NCI-H446 (cell line): ENCODE data around the gene TLR9.

ENCODE experiments used
- DNase-seq, 2 experiments: peaks; one replicate each; lab custom pipeline; 2025; lab: John Stamatoyannopoulos, UW

TLR9 gene

DNA sequence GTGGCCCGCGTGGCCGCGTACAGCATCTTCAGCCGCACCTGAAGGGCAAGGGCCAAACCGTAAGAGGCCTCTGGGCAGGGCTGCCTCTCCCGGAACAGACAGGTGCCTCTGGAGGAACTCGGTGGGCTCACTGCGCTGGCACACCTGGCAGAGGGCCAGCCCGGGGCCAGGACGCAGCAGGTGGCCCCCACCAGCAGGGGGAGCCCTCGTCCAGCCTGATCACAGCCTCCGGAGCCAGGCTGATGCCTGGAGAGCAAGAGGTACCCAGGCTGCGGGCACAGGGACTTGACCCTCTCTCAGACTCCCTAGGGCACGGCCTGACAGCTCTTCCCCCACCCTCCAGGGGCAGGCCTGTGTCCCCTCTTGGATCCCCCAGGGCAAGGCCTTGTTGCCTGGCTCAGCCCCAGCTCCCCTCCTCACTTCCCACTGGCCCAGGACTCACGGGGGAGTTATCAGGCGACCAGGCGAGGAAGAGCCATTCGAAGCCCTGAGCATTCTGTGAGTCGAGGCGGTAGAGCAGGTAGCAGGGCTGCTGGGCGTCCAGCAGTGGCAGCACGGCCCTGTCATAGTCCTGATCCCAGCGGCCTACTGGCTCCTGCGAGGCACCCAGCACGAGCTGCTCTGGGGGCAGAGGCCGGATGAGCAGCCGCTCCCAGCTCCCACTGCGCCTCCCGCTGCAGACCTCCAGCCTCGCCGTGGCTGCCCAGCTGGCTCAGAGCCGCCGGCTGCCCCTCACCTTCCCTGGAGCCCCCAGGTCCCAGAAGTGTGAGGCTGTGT, 6.2 kb upstream of the TLR9 start:
- peak in 1 of 2 experiments; percentile 43 for DNase-seq

GRCh38 chr3:52230889-52231499, 5.5 kb upstream of the TLR9 start:
- DNase-seq = no peak

GRCh38 chr3:52230461-52230860, 5.0 kb upstream of the TLR9 start:
- no peak for DNase-seq

DNA sequence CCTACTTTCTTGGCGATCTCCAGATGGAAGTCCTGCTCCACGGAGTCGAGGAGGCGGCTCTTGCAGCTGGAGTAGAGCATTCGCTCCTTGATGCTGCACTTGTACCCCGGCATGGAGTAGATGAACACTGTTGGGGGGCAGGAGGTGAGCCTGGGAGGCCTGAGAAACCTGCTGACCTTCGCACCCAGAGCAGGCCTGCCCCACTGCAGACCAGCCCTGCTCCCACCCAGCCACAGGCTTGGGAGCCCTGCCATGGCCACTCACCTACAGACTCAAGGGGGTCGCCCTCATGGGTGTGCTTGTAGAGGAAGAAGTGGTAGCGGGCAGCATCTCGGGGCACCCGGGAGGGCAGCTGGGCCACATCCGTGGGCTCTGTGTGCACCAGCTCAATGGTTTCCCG, 4.2 kb upstream of the TLR9 start:
- DNase-seq = no peak

- DNase-seq = no peak
These were observed 3.4 kb upstream of the TLR9 start for GRCh38 chr3:52228751-52229291.

DNA sequence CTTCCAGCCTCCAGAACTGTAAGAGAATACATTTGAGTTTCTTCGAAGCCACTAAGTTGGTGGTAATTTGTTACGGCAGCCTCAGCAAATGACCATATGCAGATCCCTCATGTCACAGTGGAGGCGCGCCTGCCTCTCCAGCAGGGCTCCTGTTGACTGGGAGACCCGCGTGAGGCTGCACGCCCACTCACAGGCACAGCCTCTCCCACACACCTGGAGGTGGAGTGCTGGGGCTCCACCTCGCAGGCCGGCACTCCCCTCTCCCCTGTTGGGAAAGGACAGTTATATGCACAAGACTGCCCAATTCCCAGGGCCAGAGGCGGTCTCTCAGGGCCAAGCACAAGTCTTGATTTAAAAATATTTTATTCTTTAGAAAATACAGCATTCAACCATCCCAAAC, 2.8 kb upstream of the TLR9 start:
- no peak for DNase-seq

DNA sequence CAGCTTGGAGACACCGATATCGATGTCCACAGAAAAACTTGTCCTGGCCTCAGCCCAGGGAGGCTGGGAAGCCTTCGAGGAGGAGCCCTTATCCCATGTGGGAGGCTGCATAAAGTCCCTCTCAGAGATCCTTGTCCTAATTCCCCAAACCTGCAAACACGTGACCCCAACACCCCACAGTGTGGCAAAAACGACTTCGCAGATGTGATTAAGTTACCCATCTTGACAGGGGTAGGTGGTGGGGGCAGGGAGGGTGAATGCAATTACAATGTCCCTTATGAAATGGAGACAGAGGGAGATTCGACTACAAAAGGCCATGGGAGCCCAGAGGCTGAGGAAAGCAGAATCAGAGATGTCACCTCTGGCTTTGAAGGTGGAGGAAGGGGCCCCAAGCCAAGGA, 2.3 kb upstream of the TLR9 start:
- DNase-seq = no peak

DNA sequence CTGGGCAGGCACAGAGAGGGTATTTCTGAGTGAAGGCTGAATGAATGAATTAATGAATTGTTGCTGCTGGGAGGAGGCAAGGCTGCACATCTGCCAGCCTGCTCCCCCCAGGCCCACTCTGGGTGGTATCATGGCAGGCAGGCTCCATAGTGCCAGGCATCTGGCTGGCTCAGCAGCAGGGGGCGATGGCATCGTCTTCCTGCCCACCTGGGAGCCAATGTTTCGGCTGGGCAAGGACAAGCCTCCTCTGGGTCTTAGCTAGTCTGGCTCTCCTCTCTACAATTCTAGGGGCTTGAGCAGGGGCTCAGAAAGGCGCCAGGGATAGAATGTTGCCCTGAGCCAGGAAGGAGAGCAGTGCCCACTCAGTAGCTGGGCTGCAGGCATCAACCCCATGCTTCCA, 1.7 kb upstream of the TLR9 start:
- DNase-seq = no peak

DNA sequence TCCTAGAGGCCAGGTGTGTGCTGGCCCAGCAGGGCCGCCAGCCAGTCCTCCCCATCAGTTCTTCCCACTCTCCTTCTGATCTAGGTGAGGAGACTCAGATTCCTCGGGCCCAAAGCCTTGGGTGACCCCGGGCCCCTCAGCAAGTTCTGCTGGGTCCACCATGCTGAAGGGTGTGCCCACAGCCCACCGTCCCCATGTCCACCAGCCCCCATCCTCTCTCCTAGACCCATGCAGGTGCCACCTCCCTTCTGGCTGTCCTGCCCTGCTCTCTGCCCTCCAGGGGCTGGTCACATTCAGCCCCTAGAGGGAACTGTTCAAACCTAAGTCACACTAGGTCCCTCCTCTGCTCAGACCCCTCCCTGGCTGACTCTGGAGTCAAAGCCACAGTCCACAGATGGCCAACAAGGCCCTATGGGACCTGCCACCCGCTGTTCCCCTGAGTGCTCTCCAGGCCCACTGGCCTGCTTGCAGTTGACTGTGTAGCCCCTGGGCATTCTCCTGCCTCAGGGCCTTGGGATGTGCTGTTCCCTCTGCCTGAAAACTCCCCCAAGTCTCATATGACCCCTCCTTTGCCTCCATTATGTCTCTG, 878 bp upstream of the TLR9 start:
- no peak for DNase-seq

- no peak for DNase-seq
These were observed 1.7 kb downstream of the TLR9 start for GRCh38 chr3:52223449-52224408.

GRCh38 chr3:52222319-52223221, 2.9 kb downstream of the TLR9 start:
- no peak for DNase-seq

GRCh38 chr3:52221563-52222318, 3.7 kb downstream of the TLR9 start:
- DNase-seq = no peak

- no peak for DNase-seq
These were observed 4.3 kb downstream of the TLR9 start for GRCh38 chr3:52221141-52221562.

- peak; percentile 25 to 73 for DNase-seq
These were observed 4.9 kb downstream of the TLR9 start for GRCh38 chr3:52220380-52221026.

DNA sequence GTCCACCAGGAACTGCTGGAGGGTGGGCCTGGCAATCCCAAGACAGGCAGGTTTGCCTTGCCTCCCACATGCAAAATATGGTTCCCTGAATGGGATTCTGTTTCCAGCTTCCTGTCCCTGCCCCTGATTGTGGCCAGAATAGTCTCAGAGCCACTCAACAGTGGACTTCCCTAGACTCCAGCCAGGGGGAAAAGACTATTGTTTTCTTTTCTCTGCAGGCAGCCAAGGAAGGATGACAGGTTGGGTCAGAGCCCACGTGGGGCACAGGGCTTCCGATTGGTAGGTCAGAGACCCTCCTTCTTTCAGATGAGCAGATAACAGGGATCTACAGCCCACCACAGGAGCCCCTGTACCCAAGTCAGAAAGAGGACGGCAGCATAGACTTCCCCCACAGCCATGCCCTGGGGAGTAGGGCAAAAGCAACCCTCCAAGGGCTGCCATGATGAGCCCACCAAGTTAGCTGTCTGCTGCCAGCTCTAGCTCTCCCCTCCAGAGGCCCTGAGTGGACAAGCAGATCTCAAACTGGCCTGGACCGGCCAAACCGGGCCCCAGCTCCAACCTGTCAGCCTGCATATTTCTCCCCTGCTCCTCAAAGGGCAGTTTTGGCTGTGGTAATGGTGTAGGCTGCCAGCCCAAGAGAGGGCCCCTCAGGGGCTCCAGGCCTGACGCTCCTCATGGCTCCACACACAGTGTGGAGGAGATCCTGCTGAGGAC, 6.4 kb downstream of the TLR9 start:
- DNase-seq = no peak

DNA sequence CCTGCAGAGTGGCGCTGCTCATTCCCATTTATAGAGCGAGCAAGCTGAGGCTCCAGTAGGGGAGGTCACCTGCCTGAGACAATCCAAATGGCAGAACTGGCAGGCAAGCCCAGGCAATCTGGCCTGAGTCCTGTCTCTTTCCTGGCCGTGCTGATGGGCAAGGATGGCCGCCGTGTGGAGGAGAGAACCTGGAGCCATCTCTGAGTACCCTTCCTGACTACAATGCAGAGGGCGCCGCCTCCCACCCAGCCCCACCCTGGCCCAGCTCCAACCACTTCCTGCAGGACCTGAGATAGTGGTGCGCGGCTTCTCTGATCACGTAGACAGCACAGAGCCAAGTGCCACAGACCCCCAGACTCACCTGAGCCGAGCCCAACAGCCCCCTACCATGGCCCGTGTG, 7.0 kb downstream of the TLR9 start:
- no peak for DNase-seq

- DNase-seq = no peak
These were observed 7.4 kb downstream of the TLR9 start for GRCh38 chr3:52218026-52218425.

- no peak for DNase-seq
These were observed 8.0 kb downstream of the TLR9 start for GRCh38 chr3:52217409-52217805.
